Fibroblast of the aortic adventitia (primary cell): ENCODE data around the gene STIMATE. TPM values are rescaled to one million over a fixed set of nuclear protein-coding genes. Genes with fewer than 3 reads are reported as not detected.

ENCODE experiments used
- DNase-seq: peaks from one replicate; pipeline ENCODE4 v3.0.0-alpha.2; 2010; ENCODE audit warnings: low read depth
- H3K4me3 ChIP-seq: 2 replicates; pipeline ENCODE4 v1.5.1; 2011; ENCODE audit warnings: low read depth, mild to moderate bottlenecking, control low read depth, low read length, moderate library complexity
- CTCF ChIP-seq: IDR thresholded peaks from 2 replicates; pipeline ENCODE4 v1.5.1; 2011; ENCODE audit warnings: mild to moderate bottlenecking, low read length, control low read depth, inconsistent platforms; ENCODE audit not compliant: insufficient read depth
- total RNA-seq: library from RNA; depleted of rRNA; stranded (reverse); fragments of >200 nt; gene quantifications from 2 replicates; pipeline ENCODE4 v1.2.3, GENCODE V29; 2012; ENCODE audit warnings: low replicate concordance

STIMATE gene
- 7.8 and 13.1 TPM in 2 replicates for total RNA-seq

GRCh38 chr3:52897130-52898122, at the start of gene STIMATE:
Gene STIMATE (minus strand): TSS chr3:52897548. CDS start chr3:52897450, 98 bp downstream.
- peak within 1 kb of the TSS; percentile 91 for H3K4me3 ChIP-seq
- TF ChIP-seq CTCF = no peak
- peak; percentile 68 for DNase-seq

- no peak for TF ChIP-seq CTCF
- DNase-seq = peak; percentile 16
Measured at GRCh38 chr3:52939600-52939999, 42.3 kb upstream of the STIMATE start.

GRCh38 chr3:52934630-52935530, 37.5 kb upstream of the STIMATE start:
- peak; percentile 74 for DNase-seq
- H3K4me3 ChIP-seq = no peak overlapping the region
- peak; percentile 85 for TF ChIP-seq CTCF

More at GRCh38 chr3:52939600-52939999, 42.3 kb upstream of the STIMATE start:
- H3K4me3 ChIP-seq = no peak overlapping the region

- no peak overlapping the region for H3K4me3 ChIP-seq
- TF ChIP-seq CTCF = no peak
- DNase-seq = no peak
Measured at GRCh38 chr3:52931889-52932288, 34.5 kb upstream of the STIMATE start.

GRCh38 chr3:52931328-52931727, 34.0 kb upstream of the STIMATE start:
- no peak overlapping the region for H3K4me3 ChIP-seq
- TF ChIP-seq CTCF = no peak
- no peak for DNase-seq

- DNase-seq = no peak
- no peak overlapping the region for H3K4me3 ChIP-seq
- no peak for TF ChIP-seq CTCF
Measured at GRCh38 chr3:52930748-52931147, 33.4 kb upstream of the STIMATE start.
